MCF 10A (cell line): Measurements from ENCODE around the gene EPS8L3. TPM values are rescaled to one million over a fixed set of nuclear protein-coding genes. Genes with fewer than 3 reads are reported as not detected.

Experiments used
- BruUV-seq: library from RNA; stranded (reverse); fragments of 400-500 nt; replicated peaks from 2 replicates; lab custom pipeline; 2021; lab: Mats Ljungman, UMichigan
- CTCF ChIA-PET: fragments of 300-600 bp; sonication (Branson Sonifier 250); formaldehyde crosslinking; extraction: SDS; loops from one replicate; lab custom pipeline; 2021; ENCODE audit warnings: antibody characterized with exemption, inconsistent platforms; lab: Yijun Ruan, JAX
- POLR2A ChIA-PET: fragments of 300-600, 350-650 bp; sonication (Branson Sonifier 250); formaldehyde crosslinking; extraction: SDS; loops from one replicate; lab custom pipeline; 2020; ENCODE audit warnings: antibody characterized with exemption, inconsistent platforms; lab: Yijun Ruan, JAX
- DNase-seq: peaks from one replicate; pipeline ENCODE4 v3.0.0-alpha.2; 2018; ENCODE audit not compliant: unreplicated experiment
- H3K27ac Mint-ChIP-seq: one replicate; pipeline ENCODE4 v1.8.0; 2022; ENCODE audit warnings: mild to moderate bottlenecking, low read depth, mixed read lengths; ENCODE audit not compliant: unreplicated experiment
- H3K27me3 Mint-ChIP-seq: one replicate; pipeline ENCODE4 v1.8.0; 2022; ENCODE audit warnings: mixed read lengths; ENCODE audit not compliant: insufficient read depth, unreplicated experiment
- H3K36me3 Mint-ChIP-seq: one replicate; pipeline ENCODE4 v1.8.0; 2022; ENCODE audit warnings: mild to moderate bottlenecking, moderate library complexity, mixed read lengths; ENCODE audit not compliant: insufficient read depth, unreplicated experiment
- H3K4me1 Mint-ChIP-seq: one replicate; pipeline ENCODE4 v1.8.0; 2022; ENCODE audit warnings: mixed read lengths; ENCODE audit not compliant: insufficient read depth, unreplicated experiment
- H3K4me3 Mint-ChIP-seq: one replicate; pipeline ENCODE4 v1.8.0; 2022; ENCODE audit warnings: mild to moderate bottlenecking, moderate library complexity, mixed read lengths; ENCODE audit not compliant: unreplicated experiment
- H3K9me3 Mint-ChIP-seq: one replicate; pipeline ENCODE4 v1.8.0; 2022; ENCODE audit warnings: mixed read lengths; ENCODE audit not compliant: unreplicated experiment
- CTCF ChIP-seq: fragments of 200-600 bp; IDR thresholded peaks from one replicate; pipeline ENCODE4 v1.8.0; 2022; ENCODE audit warnings: antibody characterized with exemption, mild to moderate bottlenecking; ENCODE audit not compliant: unreplicated experiment
- intact Hi-C: fragments of 100-400 bp; cut with micrococcal nuclease; formaldehyde crosslinking; loops from 2 replicates; pipeline ENCODE4 v1.14.1; 2022
- total RNA-seq: library from RNA; stranded (reverse); gene quantifications from 2 replicates; pipeline ENCODE4 v1.2.3, GENCODE V29; 2022

Gene EPS8L3
- total RNA-seq, 1 experiment from 2014 or later = not detected

DNA sequence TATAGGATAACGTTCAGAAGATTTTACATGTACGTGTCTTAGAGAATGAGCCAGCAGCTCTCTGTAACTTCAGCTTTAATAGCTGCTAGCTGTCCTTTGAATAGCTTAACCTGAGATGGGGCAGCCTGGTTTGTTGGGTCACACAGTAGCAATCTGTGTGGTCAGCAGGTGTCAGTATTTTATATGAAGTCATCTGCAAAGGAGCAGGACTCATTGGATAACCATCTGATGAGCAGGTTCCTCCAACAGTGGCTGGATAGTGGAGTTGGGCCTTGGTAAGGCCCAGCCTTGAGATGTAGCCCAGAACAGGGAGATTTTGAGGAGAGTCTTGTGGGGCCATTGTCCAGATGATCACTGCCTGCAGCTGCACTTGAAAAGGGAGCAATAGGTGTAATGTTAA, 45.2 kb downstream of the EPS8L3 start:
- Mint-ChIP-seq H3K4me1 (peaks cover 20% of the 10 kb centered on the region), H3K27me3 (no peaks in the 10 kb centered on the region), H3K9me3 (no peaks in the 10 kb centered on the region), H3K4me3 (no peak overlapping the region), H3K27ac (peak overlapping the region; percentile 27), H3K36me3 (no peaks in the 10 kb centered on the region)
- no peak for TF ChIP-seq CTCF
- POLR2A ChIA-PET = interaction anchor here (0.7 kb wide), 1 partner anchor 40 kb away, joined by 3 read pairs; no protein-coding TSS in a partner anchor
- CTCF ChIA-PET = interaction anchor here (0.6 to 3.3 kb wide), 7 partner anchors 22 to 257 kb away, joined by 3 to 18 read pairs (median 3); no protein-coding TSS in a partner anchor
- intact Hi-C loops = loop anchor here (5.0 kb wide), 1 partner anchor 54 kb away; no protein-coding TSS in a partner anchor
- BruUV-seq = no TSS peak
- peak; percentile 13 for DNase-seq

- Mint-ChIP-seq H3K27ac (peak overlapping the region; percentile 27), H3K27me3 (no peaks in the 10 kb centered on the region), H3K4me3 (no peak overlapping the region), H3K9me3 (no peaks in the 10 kb centered on the region), H3K4me1 (peaks cover 15% of the 10 kb centered on the region), H3K36me3 (no peaks in the 10 kb centered on the region)
- POLR2A ChIA-PET = no interaction called here
- CTCF ChIA-PET = interaction anchor here (0.6 to 3.3 kb wide), 10 partner anchors 21 to 256 kb away, joined by 3 to 18 read pairs (median 3); partner anchors contain the start of gene GNAI3
- intact Hi-C loops = loop anchor here (5.0 kb wide), 1 partner anchor 55 kb away; no protein-coding TSS in a partner anchor
- no peak for TF ChIP-seq CTCF
- no peak for DNase-seq
- BruUV-seq = no TSS peak
These were observed 46.0 kb downstream of the EPS8L3 start for GRCh38 chr1:109717729-109718128.

DNA sequence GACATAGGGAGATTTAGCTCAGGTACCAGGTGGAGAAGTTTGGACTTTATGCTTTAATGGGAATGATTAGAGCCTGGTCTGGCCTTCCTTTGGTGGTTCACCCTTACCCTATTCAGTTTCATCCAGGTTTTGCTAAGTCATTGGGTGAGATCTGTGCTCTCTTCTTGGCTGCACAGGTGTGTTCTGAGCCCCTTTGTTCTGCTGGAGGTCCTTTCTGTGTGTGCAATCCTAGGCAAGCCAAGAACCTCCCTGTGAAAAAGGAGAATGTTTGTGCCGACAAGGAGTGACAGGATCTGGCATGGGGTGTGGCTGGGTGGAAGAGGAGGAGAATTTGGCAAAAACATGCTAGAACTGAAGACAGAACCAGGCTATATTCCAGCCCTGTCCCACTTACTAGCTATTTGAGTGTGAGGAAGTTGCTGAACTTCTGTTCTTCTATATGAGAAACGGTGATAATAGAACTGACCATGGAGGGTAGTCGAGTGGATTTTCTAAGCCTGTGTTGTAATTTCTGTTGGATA, 47.1 kb downstream of the EPS8L3 start:
- Mint-ChIP-seq H3K4me3 (no peak overlapping the region), H3K9me3 (no peaks in the 10 kb centered on the region), H3K36me3 (no peaks in the 10 kb centered on the region), H3K27me3 (no peaks in the 10 kb centered on the region), H3K4me1 (peaks cover 15% of the 10 kb centered on the region), H3K27ac (no peak overlapping the region)
- intact Hi-C loops = loop anchor here (5.0 kb wide), 1 partner anchor 56 kb away; no protein-coding TSS in a partner anchor
- CTCF ChIA-PET = interaction anchor here (0.6 to 3.3 kb wide), 4 partner anchors 57 to 472 kb away, joined by 3 to 18 read pairs (median 4); no protein-coding TSS in a partner anchor
- TF ChIP-seq CTCF = no peak
- BruUV-seq = no TSS peak
- no peak for DNase-seq
- POLR2A ChIA-PET = no interaction called here

- Mint-ChIP-seq H3K4me3 (no peak overlapping the region), H3K9me3 (no peaks in the 10 kb centered on the region), H3K27ac (no peak overlapping the region), H3K36me3 (no peaks in the 10 kb centered on the region), H3K4me1 (peaks cover 15% of the 10 kb centered on the region), H3K27me3 (no peaks in the 10 kb centered on the region)
- DNase-seq = no peak
- ChIA-PET POLR2A (no interaction called here), CTCF (interaction anchor here (0.6 to 3.3 kb wide), 3 partner anchors 57 to 76 kb away, joined by 3 to 18 read pairs (median 5); no protein-coding TSS in a partner anchor)
- BruUV-seq = no TSS peak
- TF ChIP-seq CTCF = no peak
- intact Hi-C loops = loop anchor here (5.0 kb wide), 1 partner anchor 56 kb away; no protein-coding TSS in a partner anchor
These were observed 47.6 kb downstream of the EPS8L3 start for GRCh38 chr1:109716121-109716520.
